SK-N-SH treated with all-trans-retinoic acid at 6 μM for 48 hours (cell line): ENCODE measurements around the gene CALU.

Source experiments
- ARNTL ChIP-seq: fragments of 450-650 bp; formaldehyde crosslinking; IDR thresholded peaks from 2 replicates; pipeline ENCODE4 v1.5.0; 2020; ENCODE audit warnings: low read depth, mild to moderate bottlenecking, moderate library complexity, borderline replicate concordance
- BACH2 ChIP-seq: fragments of 250-450 bp; sonication (Bioruptor Pico); IDR thresholded peaks from 2 replicates; pipeline ENCODE4 v1.9.0; 2021; ENCODE audit warnings: mild to moderate bottlenecking, borderline replicate concordance
- CREB5 ChIP-seq: fragments of 250-450 bp; sonication (Bioruptor Pico); IDR thresholded peaks from 2 replicates; pipeline ENCODE4 v1.5.1; 2020; ENCODE audit warnings: low read depth, mild to moderate bottlenecking, moderate library complexity
- CSRNP3 ChIP-seq: fragments of 250-450 bp; sonication (Bioruptor Pico); IDR thresholded peaks from 2 replicates; pipeline ENCODE4 v1.5.1; 2021; ENCODE audit warnings: mild to moderate bottlenecking, moderate library complexity
- ESRRG ChIP-seq: fragments of 250-450 bp; sonication (Bioruptor Pico); IDR thresholded peaks from 2 replicates; pipeline ENCODE4 v1.6.1; 2021; ENCODE audit warnings: mild to moderate bottlenecking
- OSR1 ChIP-seq: fragments of 250-450 bp; sonication (Bioruptor Pico); IDR thresholded peaks from 2 replicates; pipeline ENCODE4 v1.8.0; 2022; ENCODE audit warnings: moderate library complexity, mild to moderate bottlenecking, inconsistent platforms
- PATZ1 ChIP-seq: fragments of 250-450 bp; sonication (Bioruptor Pico); IDR thresholded peaks from 2 replicates; pipeline ENCODE4 v1.8.0; 2020; ENCODE audit warnings: mild to moderate bottlenecking, moderate library complexity, borderline replicate concordance
- RARB ChIP-seq: fragments of 250-450 bp; sonication (Bioruptor Pico); IDR thresholded peaks from 2 replicates; pipeline ENCODE4 v1.8.0; 2021; ENCODE audit warnings: mild to moderate bottlenecking, moderate library complexity
- TOX ChIP-seq: fragments of 250-450 bp; sonication (Bioruptor Pico); IDR thresholded peaks from 2 replicates; pipeline ENCODE4 v1.8.0; 2021; ENCODE audit warnings: mild to moderate bottlenecking, moderate library complexity, borderline replicate concordance
- TSHZ2 ChIP-seq: fragments of 250-450 bp; sonication (Bioruptor Pico); IDR thresholded peaks from 2 replicates; pipeline ENCODE4 v1.5.0; 2020; ENCODE audit warnings: mild to moderate bottlenecking, moderate library complexity
- ZFP3 ChIP-seq: fragments of 250-450 bp; sonication (Bioruptor Pico); IDR thresholded peaks from 2 replicates; pipeline ENCODE4 v1.5.0; 2020; ENCODE audit warnings: mild to moderate bottlenecking, moderate library complexity
- TF ChIP-seq, protein P1 (sequence below): fragments of 250-450 bp; sonication (Bioruptor Pico); IDR thresholded peaks from 2 replicates; pipeline ENCODE4 v1.8.0; 2021; ENCODE audit warnings: low read depth, mild to moderate bottlenecking, moderate library complexity, borderline replicate concordance

DNA sequence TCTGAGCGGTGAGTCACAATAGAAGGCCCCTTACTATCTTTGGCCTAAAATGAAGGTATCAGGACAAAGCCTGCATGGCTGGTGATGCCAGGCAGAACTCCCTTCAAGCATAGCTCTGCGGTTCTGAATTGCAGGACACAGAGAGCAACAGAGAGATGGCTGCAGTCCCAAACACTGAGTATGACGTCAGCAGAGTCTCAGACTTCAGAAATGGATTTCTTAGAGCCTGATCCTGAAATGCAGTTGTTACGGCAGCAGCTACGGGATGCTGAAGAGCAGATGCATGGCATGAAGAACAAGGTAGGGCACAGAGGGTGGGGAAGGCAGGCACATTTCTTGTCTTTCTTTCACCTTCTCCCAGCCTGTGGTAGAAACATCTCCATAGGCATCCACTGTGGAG is 66.1 kb downstream of the CALU start:
- TF ChIP-seq TOX (CRISPR knock-in tag), result no peak
- TF ChIP-seq, protein P1, sequence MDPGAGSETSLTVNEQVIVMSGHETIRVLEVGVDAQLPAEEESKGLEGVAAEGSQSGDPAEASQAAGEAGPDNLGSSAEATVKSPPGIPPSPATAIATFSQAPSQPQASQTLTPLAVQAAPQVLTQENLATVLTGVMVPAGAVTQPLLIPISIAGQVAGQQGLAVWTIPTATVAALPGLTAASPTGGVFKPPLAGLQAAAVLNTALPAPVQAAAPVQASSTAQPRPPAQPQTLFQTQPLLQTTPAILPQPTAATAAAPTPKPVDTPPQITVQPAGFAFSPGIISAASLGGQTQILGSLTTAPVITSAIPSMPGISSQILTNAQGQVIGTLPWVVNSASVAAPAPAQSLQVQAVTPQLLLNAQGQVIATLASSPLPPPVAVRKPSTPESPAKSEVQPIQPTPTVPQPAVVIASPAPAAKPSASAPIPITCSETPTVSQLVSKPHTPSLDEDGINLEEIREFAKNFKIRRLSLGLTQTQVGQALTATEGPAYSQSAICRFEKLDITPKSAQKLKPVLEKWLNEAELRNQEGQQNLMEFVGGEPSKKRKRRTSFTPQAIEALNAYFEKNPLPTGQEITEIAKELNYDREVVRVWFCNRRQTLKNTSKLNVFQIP (CRISPR knock-in tag), result no peak
- TF ChIP-seq BACH2 (CRISPR knock-in tag), result no peak
- no peak for TF ChIP-seq CREB5 (CRISPR knock-in tag)
- TF ChIP-seq ARNTL (CRISPR knock-in tag), result no peak
- TF ChIP-seq OSR1 (CRISPR knock-in tag), result no peak
- no peak for TF ChIP-seq ZFP3
- TF ChIP-seq ESRRG (CRISPR knock-in tag), result no peak
- no peak for TF ChIP-seq RARB
- TF ChIP-seq TSHZ2 (CRISPR knock-in tag), result no peak
- TF ChIP-seq PATZ1 (CRISPR knock-in tag), result no peak
- no peak for TF ChIP-seq CSRNP3 (CRISPR knock-in tag)
